ENCODE results near the gene SBF2. TPM values are rescaled to one million over a fixed set of nuclear protein-coding genes. Genes with fewer than 3 reads are reported as not detected.

The SBF2 gene
- total RNA-seq, 1 donor from 2014 or later = 26.2 TPM

DNA sequence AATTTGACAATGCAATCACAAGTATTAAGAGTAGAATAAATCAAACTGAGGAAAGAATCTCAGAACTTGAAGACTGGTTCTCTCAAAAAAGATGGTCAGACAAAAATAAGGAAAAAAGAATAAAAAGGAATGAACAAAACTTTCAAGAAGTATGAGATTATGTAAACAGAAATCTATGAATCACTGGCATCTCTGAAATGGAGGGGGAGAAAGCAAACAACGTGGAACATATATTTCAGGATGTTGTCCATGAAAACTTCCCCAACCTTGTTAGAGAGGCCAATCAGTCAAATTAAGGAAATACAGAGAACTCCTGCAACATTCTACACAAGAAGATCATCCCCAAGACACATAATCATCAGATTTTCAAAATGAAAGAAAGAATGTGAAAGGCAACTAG lies 235.7 kb downstream of the SBF2 start:
- no peak for DNase-seq (ENCODE audit: low read depth)
- no peak overlapping the region for H3K4me3 ChIP-seq (ENCODE audit: low read depth, low read length)
- TF ChIP-seq, protein P1, sequence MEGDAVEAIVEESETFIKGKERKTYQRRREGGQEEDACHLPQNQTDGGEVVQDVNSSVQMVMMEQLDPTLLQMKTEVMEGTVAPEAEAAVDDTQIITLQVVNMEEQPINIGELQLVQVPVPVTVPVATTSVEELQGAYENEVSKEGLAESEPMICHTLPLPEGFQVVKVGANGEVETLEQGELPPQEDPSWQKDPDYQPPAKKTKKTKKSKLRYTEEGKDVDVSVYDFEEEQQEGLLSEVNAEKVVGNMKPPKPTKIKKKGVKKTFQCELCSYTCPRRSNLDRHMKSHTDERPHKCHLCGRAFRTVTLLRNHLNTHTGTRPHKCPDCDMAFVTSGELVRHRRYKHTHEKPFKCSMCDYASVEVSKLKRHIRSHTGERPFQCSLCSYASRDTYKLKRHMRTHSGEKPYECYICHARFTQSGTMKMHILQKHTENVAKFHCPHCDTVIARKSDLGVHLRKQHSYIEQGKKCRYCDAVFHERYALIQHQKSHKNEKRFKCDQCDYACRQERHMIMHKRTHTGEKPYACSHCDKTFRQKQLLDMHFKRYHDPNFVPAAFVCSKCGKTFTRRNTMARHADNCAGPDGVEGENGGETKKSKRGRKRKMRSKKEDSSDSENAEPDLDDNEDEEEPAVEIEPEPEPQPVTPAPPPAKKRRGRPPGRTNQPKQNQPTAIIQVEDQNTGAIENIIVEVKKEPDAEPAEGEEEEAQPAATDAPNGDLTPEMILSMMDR (conservative IDR thresholded peaks at IDR 0.05; ENCODE audit: low read depth, low read length) = no peak

DNA sequence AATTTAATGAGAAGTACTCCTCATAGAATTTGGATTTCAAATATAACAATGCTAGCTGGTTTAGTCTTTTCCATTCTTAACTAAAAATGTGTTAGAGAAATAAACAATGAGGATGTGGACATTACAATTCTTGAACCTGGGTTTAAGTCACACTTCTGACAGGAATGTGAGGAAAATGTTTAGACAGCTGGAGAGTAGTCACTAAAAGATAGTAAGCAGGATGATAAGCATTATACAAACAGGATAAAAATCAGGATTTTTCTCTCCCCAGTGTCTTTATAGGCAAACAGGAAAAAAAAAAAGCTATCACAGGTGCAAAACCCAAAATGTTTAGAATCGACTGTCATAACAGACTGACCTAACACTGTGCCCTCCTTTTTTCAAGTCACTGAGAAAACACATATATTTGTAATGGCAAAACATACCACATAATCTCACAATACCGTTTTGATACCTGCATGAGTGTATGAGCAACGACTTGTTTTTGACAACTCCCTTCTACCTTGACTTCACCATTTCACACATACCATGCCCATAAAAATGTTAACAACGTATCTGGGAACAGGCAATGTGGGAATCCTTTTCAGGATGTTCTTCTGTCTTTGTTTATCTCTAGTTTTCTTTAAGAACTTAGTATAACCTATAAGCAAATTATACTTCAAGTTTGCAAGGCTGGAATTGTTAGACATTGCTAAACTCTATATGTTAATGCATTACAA lies 242.0 kb downstream of the SBF2 start:
- TF ChIP-seq, protein P1 (conservative IDR thresholded peaks at IDR 0.05; ENCODE audit: low read depth, low read length) = no peak

DNA sequence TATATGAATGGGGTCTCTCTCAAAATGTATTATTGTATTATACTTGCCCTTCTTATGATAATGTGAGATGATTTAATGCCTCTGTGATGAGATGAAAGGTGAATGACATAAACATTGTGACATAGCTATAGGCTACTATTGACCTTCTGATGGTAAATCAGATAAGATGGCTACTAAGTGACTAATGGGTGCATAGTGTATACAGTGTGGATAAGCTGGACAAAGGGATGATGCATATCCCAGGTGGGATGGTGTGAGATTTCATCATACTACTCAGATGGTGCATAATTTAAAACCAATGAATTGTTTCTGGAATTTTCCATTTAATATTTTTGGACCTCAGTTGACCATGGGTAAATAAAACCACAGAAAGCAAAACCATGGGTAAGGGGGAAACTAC lies 243.5 kb downstream of the SBF2 start:
- no peak overlapping the region for H3K4me3 ChIP-seq (ENCODE audit: low read depth, low read length)
- TF ChIP-seq, protein P1 (conservative IDR thresholded peaks at IDR 0.05; ENCODE audit: low read depth, low read length) = no peak
- no peak for DNase-seq (ENCODE audit: low read depth)

More for the DNA sequence above, 242.0 kb downstream of the SBF2 start:
- no peak overlapping the region for H3K4me3 ChIP-seq (ENCODE audit: low read depth, low read length)
- no peak for DNase-seq (ENCODE audit: low read depth)

DNA sequence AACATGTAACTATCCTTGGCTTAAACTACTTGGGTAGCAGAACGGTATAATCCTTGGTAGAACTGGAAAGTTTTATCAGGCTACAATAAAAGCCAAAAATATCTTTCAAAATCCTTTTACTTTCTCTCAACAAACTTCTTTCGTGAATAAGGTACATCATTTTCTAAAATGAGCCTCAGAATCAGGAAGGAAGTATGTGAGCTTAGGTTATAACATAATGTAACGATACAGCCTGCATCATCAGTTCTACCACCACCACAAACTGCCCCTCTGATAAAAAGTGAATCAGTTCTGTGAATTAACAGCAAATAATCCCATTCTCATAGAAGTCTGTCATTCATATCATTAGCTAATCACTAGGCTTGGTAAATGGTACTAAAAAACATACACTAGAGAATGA lies 244.3 kb downstream of the SBF2 start:
- no peak overlapping the region for H3K4me3 ChIP-seq (ENCODE audit: low read depth, low read length)
- no peak for DNase-seq (ENCODE audit: low read depth)
- TF ChIP-seq, protein P1 (conservative IDR thresholded peaks at IDR 0.05; ENCODE audit: low read depth, low read length) = no peak

GRCh38 chr11:10048350-10048749 lies 245.7 kb downstream of the SBF2 start:
- H3K4me3 ChIP-seq (ENCODE audit: low read depth, low read length) = no peak overlapping the region
- TF ChIP-seq, protein P1 (conservative IDR thresholded peaks at IDR 0.05; ENCODE audit: low read depth, low read length) = no peak
- DNase-seq (ENCODE audit: low read depth) = no peak

- DNase-seq (ENCODE audit: low read depth) = no peak
- no peak overlapping the region for H3K4me3 ChIP-seq (ENCODE audit: low read depth, low read length)
- TF ChIP-seq, protein P1 (conservative IDR thresholded peaks at IDR 0.05; ENCODE audit: low read depth, low read length) = no peak
Measured at GRCh38 chr11:10044618-10045017, 249.4 kb downstream of the SBF2 start.

DNA sequence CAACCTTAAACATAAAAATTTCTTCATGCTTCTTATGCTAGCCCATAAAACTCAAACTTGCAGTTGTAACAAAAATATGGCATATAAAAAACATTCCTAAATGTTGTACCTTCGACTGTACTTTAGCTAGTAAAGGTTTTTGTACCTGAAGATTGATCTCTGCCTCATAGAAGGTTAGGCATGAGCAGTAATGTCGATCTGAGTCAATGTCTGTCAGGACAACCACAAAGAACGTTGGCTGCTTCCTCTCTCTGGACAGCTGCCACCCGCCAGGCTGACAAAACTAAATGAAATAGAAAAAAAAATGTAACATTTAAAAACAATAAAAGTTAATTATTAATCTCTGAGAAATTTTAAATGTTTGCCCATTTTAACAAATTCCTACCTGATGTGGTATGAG lies 251.3 kb downstream of the SBF2 start:
- TF ChIP-seq, protein P1 (conservative IDR thresholded peaks at IDR 0.05; ENCODE audit: low read depth, low read length) = no peak
- no peak overlapping the region for H3K4me3 ChIP-seq (ENCODE audit: low read depth, low read length)
- no peak for DNase-seq (ENCODE audit: low read depth)

Measured in epithelial cell of proximal tubule (primary cell).